ENCODE results near the gene CLEC7A. TPM values are rescaled to one million over a fixed set of nuclear protein-coding genes. Genes with fewer than 3 reads are reported as not detected.

The CLEC7A gene
- total and polyA plus RNA-seq, 9 donors: 1.9 to 12.7 (median 3.6) TPM

DNA sequence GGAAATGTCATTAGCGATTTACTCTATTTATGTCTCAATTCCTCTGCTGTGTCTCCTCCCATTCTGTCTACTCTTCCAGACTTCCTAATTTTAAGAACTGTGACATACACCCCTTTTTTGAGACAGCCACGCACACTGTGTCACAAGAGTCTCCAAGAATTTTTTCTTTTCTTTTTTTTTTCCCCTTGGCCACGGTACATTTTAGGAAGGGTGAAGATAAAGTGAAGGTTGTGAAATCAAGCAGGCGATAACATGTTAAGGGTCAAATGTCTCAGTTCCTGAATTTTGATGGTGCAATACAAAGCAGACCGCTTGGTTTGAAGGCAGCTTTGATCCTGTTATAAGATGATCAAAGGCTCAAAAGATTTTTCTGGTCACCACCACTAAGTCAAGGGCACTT lies 37.6 kb upstream of the CLEC7A start:
- TF ChIP-seq POLR2A (IDR thresholded peaks at IDR 0.05) (no peak), EP300 (IDR thresholded peaks at IDR 0.05) (no peak)
- TF ChIP-seq, protein P1, sequence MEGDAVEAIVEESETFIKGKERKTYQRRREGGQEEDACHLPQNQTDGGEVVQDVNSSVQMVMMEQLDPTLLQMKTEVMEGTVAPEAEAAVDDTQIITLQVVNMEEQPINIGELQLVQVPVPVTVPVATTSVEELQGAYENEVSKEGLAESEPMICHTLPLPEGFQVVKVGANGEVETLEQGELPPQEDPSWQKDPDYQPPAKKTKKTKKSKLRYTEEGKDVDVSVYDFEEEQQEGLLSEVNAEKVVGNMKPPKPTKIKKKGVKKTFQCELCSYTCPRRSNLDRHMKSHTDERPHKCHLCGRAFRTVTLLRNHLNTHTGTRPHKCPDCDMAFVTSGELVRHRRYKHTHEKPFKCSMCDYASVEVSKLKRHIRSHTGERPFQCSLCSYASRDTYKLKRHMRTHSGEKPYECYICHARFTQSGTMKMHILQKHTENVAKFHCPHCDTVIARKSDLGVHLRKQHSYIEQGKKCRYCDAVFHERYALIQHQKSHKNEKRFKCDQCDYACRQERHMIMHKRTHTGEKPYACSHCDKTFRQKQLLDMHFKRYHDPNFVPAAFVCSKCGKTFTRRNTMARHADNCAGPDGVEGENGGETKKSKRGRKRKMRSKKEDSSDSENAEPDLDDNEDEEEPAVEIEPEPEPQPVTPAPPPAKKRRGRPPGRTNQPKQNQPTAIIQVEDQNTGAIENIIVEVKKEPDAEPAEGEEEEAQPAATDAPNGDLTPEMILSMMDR (IDR thresholded peaks at IDR 0.05): no peak
- WGBS, 3 donors: 58 to 63% (median 60%) methylated on average over 5 of the region's 5 CpGs
- H3K4me3 ChIP-seq: no peak overlapping the region

DNA sequence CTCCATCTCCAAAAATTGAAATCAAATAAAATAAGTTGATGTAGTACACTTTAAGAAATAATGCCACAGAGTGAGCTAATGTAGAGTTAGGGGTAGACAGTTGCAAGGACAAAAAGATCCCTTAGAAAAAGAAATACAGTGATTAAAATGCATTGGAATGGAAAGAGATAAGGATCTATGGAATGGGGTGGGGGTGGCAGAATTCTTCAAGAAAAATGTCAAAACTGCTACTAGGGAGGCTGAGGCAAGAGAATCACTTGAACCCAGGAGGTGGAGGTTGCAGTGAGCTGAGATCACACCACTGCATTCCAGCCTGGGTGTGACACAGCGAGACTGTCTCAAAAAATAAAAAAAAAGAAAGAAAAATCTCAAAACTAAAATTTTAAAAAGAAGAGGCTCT lies 35.4 kb upstream of the CLEC7A start:
- 3 to 44% (median 43%) methylated on average over 1 of the region's 1 CpG for WGBS, 3 donors
- no peaks in the 10 kb centered on the region for H3K9me3 ChIP-seq
- intact Hi-C loops (cut with DNase I): no loop called here
- H3K4me3 ChIP-seq: no peak overlapping the region
- TF ChIP-seq, protein P1 (IDR thresholded peaks at IDR 0.05): no peak
- TF ChIP-seq EP300 (IDR thresholded peaks at IDR 0.05) (no peak), POLR2A (IDR thresholded peaks at IDR 0.05) (no peak)
- H3K27me3 ChIP-seq: no peaks in the 10 kb centered on the region
- no peaks in the 10 kb centered on the region for H3K4me1 ChIP-seq (ENCODE audit: insufficient read depth)
- H3K36me3 ChIP-seq: no peaks in the 10 kb centered on the region
- H3K27ac ChIP-seq: no peak overlapping the region
- DNase-seq: no peak

More for the DNA sequence above, 37.6 kb upstream of the CLEC7A start:
- Histone ChIP-seq H3K9me3 (no peaks in the 10 kb centered on the region), H3K36me3 (no peaks in the 10 kb centered on the region), H3K4me1 (ENCODE audit: insufficient read depth) (no peaks in the 10 kb centered on the region), H3K27ac (no peak overlapping the region), H3K27me3 (no peaks in the 10 kb centered on the region)
- DNase-seq: no peak
- intact Hi-C loops (cut with DNase I): no loop called here

DNA sequence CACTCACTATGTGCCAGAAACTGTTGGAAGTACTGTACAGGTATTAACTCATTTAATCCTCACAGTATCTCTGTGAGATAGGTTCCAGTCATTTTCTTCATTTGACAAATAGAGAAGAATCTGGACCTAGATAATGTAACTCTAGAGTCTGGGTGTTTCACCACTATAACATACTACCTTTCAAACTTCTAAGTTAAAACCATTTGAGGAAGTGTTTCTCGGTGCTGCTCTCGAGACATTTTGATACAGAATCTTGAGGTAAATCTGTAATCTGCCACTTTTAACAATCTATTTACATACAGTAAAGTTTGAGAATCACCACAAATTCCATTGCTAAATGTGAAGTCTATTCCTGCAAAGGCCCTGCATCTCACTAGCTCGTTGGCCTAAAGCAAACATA lies 33.1 kb upstream of the CLEC7A start:
- no peak overlapping the region for H3K27ac ChIP-seq
- H3K4me3 ChIP-seq: no peak overlapping the region
- intact Hi-C loops (cut with DNase I): no loop called here
- no peak for TF ChIP-seq EP300 (IDR thresholded peaks at IDR 0.05)
- TF ChIP-seq, protein P1 (IDR thresholded peaks at IDR 0.05): no peak
- TF ChIP-seq POLR2A (IDR thresholded peaks at IDR 0.05): no peak
- no peaks in the 10 kb centered on the region for H3K4me1 ChIP-seq (ENCODE audit: insufficient read depth)
- H3K27me3 ChIP-seq: no peaks in the 10 kb centered on the region
- DNase-seq: no peak
- no peaks in the 10 kb centered on the region for H3K9me3 ChIP-seq
- WGBS, 3 donors: 85 to 89% (median 87%) methylated on average over 3 of the region's 3 CpGs
- no peaks in the 10 kb centered on the region for H3K36me3 ChIP-seq

DNA sequence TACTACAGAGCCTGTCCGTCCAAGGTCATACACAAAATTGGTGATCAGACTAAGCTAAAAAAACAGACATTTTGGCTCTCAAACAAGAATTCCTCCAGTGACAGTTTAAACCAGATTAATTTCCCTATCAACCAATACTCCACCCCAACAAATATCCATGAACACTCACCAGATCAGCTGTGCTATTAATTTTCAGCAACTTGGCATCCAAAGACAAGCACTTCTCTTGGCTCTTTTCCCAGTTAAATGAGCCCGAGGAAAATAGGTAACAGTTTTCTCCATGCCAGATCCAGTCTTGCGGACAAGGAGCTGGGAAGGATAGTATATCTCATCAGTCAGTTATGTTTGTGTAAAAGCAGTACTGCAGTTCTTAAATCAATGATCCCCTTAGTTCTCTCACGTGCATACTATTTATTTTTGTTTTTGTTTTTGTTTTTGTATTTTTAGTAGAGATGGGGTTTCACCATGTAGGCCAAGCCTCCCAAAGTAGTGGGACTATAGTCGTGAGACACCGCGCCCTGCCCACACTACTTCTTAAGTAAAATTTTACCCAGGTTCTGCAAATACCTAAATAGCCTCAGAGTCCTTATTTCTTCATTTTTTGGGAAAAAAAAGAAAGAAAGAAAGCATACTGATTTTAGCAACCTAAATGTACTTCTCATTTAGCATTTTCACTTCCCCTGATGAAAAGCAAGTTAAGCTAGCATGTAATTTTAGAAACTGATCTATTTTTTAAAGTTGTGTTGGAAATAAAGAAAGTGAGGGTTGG lies 30.8 kb upstream of the CLEC7A start:
- H3K27me3 ChIP-seq: no peaks in the 10 kb centered on the region
- H3K4me3 ChIP-seq: no peak overlapping the region
- intact Hi-C loops (cut with DNase I): no loop called here
- H3K9me3 ChIP-seq: no peaks in the 10 kb centered on the region
- no peaks in the 10 kb centered on the region for H3K36me3 ChIP-seq
- H3K4me1 ChIP-seq (ENCODE audit: insufficient read depth): no peaks in the 10 kb centered on the region
- DNase-seq: no peak
- WGBS, 3 donors: 48 to 57% (median 50%) methylated on average over 7 of the region's 7 CpGs
- TF ChIP-seq, protein P1 (IDR thresholded peaks at IDR 0.05): no peak
- TF ChIP-seq EP300 (IDR thresholded peaks at IDR 0.05) (no peak), POLR2A (IDR thresholded peaks at IDR 0.05) (no peak)
- no peak overlapping the region for H3K27ac ChIP-seq

Measured in ovary (tissue), 9 donors.